ENCODE data around the gene TMEM229B.

- TF ChIP-seq CEBPB (IDR thresholded peaks at IDR 0.05) = no peak
- TF ChIP-seq CTCF (IDR thresholded peaks at IDR 0.05) = no peak
- TF ChIP-seq REST (IDR thresholded peaks at IDR 0.05) = no peak
- TF ChIP-seq KDM1A (IDR thresholded peaks at IDR 0.05; ENCODE audit: low read depth) = no peak
- TF ChIP-seq MYC (IDR thresholded peaks at IDR 0.05; ENCODE audit: borderline replicate concordance, low read length) = no peak
Observed at GRCh38 chr14:67467134-67467533, 21.4 kb downstream of the TMEM229B start.

Data from A549 (cell line).